GM18858 (cell line): Measurements from ENCODE around the gene WDR5.
"Not testable (repeated sequence)": the region's sequence is repeated elsewhere in the genome, so short reads cannot be mapped to it uniquely, and the experiment has no call there.

Experiments
- ATAC-seq: cut with Tn5 transposase; IDR thresholded peaks from one replicate; pipeline ENCODE4 v1.9.1; 2021; ENCODE audit not compliant: unreplicated experiment

The WDR5 gene

DNA sequence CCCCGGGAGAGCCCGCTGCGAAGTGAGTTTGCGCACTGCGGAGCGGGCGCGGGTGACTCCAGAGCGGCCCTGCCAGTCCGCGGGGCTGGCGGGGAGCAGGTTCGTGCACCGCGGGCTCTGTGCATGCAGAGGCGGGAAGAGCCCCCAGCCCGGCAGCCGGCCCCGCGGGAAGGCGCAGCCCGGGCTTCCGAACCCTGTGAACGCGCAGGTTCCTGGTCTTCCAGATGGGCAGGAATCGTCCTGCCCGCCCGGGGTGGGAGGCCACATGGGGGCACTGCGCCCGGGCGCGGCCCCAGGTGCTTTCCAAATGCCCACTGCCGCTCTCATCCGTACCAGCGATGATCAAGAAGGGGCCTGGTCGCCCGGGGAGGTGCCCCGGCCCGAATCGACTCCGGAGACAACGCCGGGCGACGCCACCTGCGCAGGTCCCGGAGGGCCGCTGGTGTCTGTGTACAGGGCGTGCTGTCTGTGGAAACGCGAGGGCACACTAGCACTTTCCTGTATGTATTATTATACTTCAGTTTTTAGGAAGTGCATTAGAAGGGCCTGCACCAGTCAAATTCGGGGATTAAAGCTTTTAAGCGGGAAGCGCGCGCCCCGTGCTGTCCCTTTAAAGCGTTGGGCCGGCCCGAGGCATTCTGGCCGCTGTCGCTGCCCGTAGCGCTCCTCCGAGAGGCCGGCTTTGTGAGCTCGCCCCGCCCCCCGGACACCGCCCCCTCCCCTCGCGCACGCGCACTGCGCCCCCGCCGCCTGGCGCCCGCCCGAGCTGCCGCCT is at the start of gene WDR5:
WDR5 (plus strand) TSS at position 740 of the 775 bp plus-strand sequence. CDS start 3,796 bp downstream, outside the sequence.
- ATAC-seq: no peak

DNA sequence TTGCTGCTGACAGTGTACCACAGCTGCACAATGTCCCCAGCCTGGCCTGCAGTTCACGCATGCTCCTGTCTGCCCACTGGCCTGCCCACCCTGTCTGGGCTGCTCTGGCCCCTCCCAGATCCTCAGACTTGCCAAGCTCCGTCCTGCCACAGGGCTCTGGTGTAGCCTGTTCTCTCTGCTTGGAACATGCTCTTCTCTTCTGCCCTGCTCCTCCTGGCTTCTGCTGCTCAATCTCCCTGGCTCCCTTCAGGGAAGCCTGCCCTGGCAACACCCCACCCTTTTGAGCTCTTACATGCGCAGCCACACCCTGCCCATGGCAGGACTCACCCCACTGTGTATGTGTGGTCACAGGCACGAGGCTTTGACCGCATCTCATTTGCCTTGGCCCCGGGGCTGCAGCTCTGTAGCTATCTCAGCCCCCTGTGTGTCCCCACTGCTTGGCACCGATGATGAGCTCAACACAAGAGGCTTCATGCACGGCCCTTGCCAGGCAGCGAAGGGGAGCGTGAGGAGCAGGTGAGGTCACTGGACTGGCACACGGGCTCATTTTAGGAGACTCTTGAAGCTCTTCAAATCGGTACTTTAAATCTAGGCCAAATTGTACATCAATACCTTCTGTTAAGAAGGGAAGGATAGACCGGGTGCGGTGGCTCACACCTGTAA is 47.7 kb upstream of the WDR5 start:
- no peak for ATAC-seq

DNA sequence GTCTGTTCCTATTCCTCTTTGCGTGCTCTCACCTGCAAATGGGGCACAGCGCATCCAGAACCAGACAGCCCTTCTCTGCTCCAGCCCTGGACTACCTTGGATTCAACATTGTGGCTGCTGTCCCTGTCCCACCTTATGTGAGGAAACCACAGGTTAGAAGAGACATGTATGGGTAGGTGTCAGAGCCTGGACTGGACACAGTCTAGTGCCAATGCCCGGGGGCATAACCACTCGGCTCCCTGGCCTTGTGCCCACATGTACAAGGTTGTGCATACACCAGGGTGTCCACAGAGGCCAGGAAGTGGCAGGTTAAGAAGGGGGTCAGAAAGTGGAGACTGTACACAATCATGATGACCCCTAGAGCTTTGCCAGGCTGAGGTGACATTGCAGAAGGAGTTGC is 45.9 kb upstream of the WDR5 start:
- ATAC-seq: no peak

- ATAC-seq: no peak
Measured at GRCh38 chr9:134099123-134099761, 36.6 kb upstream of the WDR5 start.

DNA sequence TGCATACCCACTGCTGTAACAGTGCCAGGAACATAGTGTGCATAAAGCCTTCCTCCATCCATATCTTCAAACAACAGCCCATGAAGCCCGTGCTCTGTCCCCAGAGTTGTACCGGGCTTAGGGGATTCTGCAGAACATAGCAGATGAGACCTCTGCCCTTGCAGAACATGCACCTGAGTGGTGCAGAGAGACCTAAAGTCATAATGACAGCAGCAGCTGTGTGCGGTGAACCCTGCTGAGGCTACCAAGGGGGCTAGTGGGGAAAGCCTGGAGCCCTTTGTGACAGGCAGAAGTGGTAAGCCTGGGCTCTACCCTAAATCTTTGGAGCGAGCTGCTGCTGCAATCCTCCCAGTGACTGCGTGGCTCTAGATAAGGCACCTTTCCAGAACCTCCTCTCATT is 35.8 kb upstream of the WDR5 start:
- no peak for ATAC-seq

- ATAC-seq: not testable (repeated sequence)
Measured at GRCh38 chr9:134101133-134101532, 34.7 kb upstream of the WDR5 start.

DNA sequence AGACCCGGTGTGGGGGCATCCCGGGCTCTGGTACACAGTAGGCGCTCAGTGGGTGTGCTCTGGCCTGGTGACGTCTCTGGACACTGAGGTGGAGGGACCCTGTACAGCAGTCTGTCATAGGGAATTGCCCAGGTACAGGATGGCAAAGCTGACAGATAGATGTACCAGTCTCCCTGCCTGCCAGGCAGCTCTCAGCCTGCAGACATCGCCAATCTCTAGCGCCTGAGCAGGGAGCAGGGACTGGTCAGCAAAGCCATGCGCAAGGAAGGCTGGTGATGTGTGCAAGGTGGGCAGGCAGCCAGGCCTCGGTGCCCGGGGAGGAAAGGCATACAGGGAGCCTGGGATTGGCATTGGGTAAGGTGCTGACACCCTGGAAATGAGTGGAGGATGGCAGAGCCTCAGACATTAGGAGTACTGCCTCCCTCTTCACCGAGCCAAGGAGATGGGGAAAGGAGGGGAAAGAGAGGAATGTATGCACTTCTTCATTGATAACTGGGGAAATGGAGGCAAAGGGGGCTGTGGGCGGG is 34.2 kb upstream of the WDR5 start:
- ATAC-seq: no peak

DNA sequence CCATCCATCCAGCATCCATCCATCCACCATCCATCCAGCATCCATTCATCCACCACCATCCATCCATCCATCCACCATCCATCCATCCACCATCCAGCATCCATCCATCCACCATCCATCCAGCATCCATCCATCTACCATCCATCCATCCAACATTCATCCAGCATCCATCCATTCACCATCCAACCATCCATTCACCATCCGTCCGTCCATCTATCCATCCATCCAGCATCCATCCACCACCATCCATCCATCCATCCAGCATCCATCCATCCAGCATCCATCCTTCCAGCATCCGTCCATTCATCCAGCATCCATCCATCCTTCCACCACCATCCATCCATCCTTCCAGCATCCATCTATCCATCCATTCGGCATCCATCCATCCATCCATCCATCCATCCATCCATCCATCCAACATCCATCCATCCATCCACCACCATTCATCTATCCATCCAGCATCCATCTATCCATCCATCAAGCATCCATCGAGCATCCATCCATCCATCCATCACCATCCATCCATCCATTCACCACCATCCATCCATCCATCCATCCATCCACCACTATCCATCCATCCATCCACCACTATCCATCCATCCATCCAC is 32.4 kb upstream of the WDR5 start:
- ATAC-seq: no peak

DNA sequence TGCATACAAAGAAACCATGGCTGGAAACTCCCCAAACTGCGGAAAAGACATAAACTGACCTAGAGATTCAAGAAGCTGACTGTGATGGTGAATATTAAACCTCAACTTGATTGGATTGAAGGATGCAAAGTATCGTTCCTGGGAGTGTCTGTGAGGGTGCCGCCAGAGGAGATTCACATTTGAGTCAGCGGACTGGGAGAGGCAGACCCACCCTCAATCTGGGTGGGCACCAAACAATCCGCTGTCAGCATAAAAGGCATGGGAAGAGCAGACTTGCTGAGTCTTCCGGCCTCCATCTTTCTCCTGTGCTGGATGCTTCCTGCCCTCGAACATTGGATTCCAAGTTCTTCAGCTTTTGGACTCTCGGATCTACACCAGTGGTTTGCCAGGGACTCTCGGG is 24.8 kb upstream of the WDR5 start:
- ATAC-seq: no peak

DNA sequence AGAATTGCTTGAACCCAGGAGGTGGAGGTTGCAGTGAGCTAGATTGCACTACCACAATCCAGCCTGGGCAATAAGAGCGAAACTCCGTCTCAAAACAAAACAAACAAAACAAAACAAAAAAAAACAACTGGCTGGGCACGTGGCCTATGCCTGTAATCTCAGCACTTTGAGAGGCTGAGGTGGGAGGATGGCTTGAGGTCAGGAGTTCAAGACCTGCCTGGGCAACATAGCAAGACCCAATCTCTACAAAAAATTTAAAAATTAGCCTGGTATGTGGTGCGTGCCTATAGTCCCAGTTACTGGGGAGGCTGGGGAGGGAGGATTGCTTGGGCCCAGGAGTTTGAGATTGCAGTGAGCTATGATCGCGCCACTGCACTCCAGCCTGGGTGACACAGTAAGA is 23.3 kb upstream of the WDR5 start:
- ATAC-seq: no peak

GRCh38 chr9:134118972-134119371 is 16.9 kb upstream of the WDR5 start:
- ATAC-seq: not testable (repeated sequence)

GRCh38 chr9:134123764-134124128 is 12.1 kb upstream of the WDR5 start:
- ATAC-seq: no peak

DNA sequence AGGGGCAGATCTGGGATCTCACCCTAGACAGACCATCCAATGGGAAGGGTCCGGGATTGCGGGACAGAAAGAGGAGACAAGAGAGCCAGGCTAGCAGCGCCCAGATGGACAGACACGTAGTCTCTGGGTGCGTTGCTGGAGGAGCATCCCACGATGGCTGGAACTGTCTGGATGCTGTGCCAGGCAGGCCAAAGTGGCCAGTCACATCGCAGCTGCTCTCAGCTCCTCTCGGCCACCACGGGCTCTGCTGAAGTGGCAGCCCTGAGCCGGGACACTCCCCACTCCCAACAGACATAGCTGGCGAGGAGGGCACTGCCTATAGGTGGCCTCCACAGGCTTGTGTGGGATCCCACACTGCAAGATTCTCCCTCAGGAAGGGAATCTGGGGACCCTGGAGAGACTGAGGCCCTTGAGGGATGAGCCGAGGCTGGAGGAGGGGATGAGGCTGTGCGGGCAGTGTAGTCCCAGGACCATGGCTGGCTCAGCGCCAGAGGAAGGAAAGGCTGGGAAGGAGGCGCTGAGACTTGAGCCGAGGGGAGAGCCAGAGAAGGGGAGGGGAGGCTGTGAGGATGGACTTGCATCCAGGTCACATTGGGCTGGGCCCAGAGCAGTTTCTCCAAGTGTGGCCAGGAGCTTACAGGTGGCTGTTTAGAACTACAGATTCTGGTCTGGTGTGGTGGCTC is 10.3 kb upstream of the WDR5 start:
- no peak for ATAC-seq

- no peak for ATAC-seq
Measured at GRCh38 chr9:134126373-134126772, 9.5 kb upstream of the WDR5 start.

DNA sequence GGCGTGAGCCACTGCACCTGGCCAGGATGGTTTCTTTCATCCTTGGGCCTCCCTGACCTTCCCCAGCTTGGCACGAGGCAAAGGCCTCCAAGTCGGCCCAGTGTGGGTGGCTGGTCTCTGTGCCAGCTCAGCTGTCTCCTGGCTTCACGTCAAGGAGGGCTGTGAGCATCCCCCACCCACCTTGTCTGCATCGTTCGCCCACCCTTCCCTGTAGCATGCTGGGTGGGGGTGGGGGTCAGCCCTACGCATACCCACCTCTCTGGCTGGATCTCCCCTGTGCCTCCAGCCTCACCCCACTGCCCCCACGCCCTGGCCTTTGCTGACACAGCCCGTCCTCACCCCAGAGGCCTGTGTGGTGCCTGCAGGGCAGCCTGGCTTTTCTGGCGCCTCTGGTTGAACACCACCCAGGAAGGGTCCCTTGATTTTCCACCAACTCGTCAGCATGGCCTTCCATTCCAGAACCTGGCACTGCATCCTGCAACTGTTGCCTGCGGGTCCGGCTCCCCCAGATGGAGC is 8.8 kb upstream of the WDR5 start:
- ATAC-seq: no peak

- no peak for ATAC-seq
Measured at GRCh38 chr9:134127616-134128015, 8.3 kb upstream of the WDR5 start.

DNA sequence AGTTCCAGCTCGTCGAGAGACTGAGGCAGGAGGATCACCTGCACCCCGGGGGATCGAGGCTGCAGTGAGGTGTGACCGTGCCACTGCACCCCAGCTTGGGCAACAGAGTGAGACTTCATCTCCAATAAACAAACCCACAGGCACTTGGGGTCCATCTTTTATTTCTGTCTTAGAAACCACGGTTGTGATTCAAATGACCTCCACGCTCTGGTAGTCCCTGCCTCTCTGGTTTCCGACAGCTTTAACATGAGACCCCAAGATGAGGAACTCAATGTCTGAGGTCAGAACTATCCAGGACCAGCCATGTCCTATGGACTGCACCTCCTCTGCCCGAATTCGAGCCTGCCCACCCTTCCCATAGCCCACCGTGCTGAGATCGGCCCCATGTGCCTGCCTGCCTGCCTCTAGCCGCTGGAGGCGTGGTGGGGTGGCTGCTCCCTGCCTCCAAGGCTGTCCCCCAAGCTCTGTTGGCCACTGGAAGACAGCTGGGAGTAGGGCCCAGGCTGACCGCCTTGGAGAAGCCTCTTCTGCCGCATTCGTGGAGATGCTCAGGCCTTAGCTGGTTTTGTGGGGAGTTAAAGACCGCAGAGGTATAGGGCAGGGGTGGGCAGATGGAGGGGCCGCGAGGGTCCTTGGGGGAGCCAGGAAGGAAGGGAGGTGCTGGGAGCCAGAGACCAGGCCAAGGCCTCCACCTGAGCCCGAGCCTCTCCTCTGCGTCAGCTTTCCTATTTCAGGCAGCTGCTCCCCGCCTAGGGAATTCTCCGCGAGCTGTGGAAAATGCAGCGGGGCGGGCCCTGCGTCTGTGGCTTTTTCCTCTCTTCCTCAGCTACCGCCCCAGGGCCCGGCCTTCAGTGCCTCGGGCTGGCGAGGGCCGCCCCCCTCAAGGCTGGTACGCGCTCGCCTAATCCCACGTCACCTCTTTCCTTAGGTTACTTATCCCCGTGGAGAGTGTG is 6.9 kb upstream of the WDR5 start:
- no peak for ATAC-seq

GRCh38 chr9:134130503-134131375 is 5.1 kb upstream of the WDR5 start:
- no peak for ATAC-seq
